ENCODE results near the gene EPRS1. TPM values are rescaled to one million over a fixed set of nuclear protein-coding genes. Genes with fewer than 3 reads are reported as not detected.
A peak's percentile ranks its signal among the peaks of the same experiment; 100 is the strongest.

The EPRS1 gene
- total and polyA plus RNA-seq, 9 of the 15 experiments (the other 6 are each of a cell fraction or from before 2014, with no cell fraction given): 129 to 291 (median 248) TPM

DNA sequence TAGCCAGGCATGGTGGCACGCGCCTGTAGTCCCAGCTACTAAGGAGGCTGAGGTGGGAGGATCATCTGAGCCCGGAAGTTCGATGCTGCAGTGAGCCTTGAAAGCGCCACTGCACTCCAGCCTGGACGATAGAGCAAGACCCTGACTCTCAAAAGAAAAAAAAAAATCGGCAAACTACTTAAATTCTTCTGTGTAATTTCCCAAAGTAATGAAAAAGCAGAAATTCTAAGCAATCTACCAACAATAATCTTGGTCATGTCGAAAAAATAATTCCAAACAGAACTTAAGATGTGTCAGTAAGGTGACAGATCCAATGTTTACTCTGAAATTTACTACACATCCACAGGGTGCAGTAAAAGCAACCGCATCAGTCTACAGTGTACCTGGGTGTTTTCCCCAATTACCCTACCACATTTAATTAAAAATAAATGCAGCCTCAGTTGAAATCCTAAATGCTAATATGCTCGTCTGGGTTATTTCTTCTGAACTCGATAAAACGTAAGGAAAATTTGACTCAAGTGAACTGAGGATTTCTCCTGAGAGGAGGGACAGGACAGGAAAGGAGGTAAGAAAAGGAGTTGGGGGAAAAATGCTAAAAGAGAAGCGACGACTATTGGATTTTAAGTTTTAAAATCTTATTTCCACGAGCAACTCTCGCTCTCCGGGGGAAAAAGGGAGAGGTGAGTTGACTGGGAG is 801 bp downstream of the EPRS1 start (continued):
- TF ChIP-seq POLR2G (IDR thresholded peaks at IDR 0.05; ENCODE audit: low read depth, low read length): peak; percentile 28; the same call in 1 of the 2 replicates
- TF ChIP-seq ZNF79 (CRISPR knock-in tag; IDR thresholded peaks at IDR 0.05; ENCODE audit: low read depth): no peak
- TF ChIP-seq MEF2A (IDR thresholded peaks at IDR 0.05; ENCODE audit: control insufficient read depth, low read depth, low read length): no peak
- no peak for TF ChIP-seq NFIX (CRISPR knock-in tag; IDR thresholded peaks at IDR 0.05; ENCODE audit: low read depth)
- peak; percentile 89; the same call in 1 of the 2 replicates for TF ChIP-seq NFATC3 (IDR thresholded peaks at IDR 0.05)
- 0 out of 2 replicates have a peak, but pooled peaks have one; percentile 3 for TF ChIP-seq ELF2 (CRISPR knock-in tag; IDR thresholded peaks at IDR 0.05)
- TF ChIP-seq, protein P1, sequence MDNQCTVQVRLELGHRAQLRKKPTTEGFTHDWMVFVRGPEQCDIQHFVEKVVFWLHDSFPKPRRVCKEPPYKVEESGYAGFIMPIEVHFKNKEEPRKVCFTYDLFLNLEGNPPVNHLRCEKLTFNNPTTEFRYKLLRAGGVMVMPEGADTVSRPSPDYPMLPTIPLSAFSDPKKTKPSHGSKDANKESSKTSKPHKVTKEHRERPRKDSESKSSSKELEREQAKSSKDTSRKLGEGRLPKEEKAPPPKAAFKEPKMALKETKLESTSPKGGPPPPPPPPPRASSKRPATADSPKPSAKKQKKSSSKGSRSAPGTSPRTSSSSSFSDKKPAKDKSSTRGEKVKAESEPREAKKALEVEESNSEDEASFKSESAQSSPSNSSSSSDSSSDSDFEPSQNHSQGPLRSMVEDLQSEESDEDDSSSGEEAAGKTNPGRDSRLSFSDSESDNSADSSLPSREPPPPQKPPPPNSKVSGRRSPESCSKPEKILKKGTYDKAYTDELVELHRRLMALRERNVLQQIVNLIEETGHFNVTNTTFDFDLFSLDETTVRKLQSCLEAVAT (IDR thresholded peaks at IDR 0.05): peak; percentile 20 to 78; a peak in 3 of 4 replicates
- TF ChIP-seq ZNF507 (tag; conservative IDR thresholded peaks at IDR 0.05): no peak
- peak; percentile 60; the same call in 1 of the 2 replicates for TF ChIP-seq HLTF (IDR thresholded peaks at IDR 0.05)
- no peak for TF ChIP-seq WHSC1 (IDR thresholded peaks at IDR 0.05; ENCODE audit: low read length)
- peak; percentile 30; the same call in 1 of the 2 replicates for TF ChIP-seq POLR2A (conservative IDR thresholded peaks at IDR 0.05)
- TF ChIP-seq ZNF830 (CRISPR knock-in tag; IDR thresholded peaks at IDR 0.05): no peak
- peak in 1 of 2 experiments; percentile 41; a peak in 2 of 4 replicates for TF ChIP-seq ARNT (IDR thresholded peaks at IDR 0.05)
- TF ChIP-seq MCM3 (IDR thresholded peaks at IDR 0.05): no peak
- TF ChIP-seq DMBX1 (CRISPR knock-in tag; IDR thresholded peaks at IDR 0.05; ENCODE audit: borderline replicate concordance): 0 out of 2 replicates have a peak, but pooled peaks have one; percentile 16
- 0 out of 2 replicates have a peak, but pooled peaks have one; percentile 21 for TF ChIP-seq OTX1 (CRISPR knock-in tag; IDR thresholded peaks at IDR 0.05)
- TF ChIP-seq, protein P2, sequence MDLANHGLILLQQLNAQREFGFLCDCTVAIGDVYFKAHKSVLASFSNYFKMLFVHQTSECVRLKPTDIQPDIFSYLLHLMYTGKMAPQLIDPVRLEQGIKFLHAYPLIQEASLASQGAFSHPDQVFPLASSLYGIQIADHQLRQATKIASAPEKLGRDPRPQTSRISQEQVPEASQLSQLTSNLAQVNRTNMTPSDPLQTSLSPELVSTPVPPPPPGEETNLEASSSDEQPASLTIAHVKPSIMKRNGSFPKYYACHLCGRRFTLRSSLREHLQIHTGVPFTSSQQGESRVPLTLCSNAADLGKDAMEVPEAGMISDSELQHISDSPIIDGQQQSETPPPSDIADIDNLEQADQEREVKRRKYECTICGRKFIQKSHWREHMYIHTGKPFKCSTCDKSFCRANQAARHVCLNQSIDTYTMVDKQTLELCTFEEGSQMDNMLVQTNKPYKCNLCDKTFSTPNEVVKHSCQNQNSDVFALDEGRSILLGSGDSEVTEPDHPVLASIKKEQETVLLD (IDR thresholded peaks at IDR 0.05): no peak
- TF ChIP-seq ZBTB7A (IDR thresholded peaks at IDR 0.05; ENCODE audit: borderline replicate concordance, control insufficient read depth, low read depth, low read length): no peak
- no peak for TF ChIP-seq CTBP1 (IDR thresholded peaks at IDR 0.05; ENCODE audit: borderline replicate concordance)
- no peak for TF ChIP-seq ERF (CRISPR knock-in tag; IDR thresholded peaks at IDR 0.05)
- no peak for TF ChIP-seq HDAC8 (tag; IDR thresholded peaks at IDR 0.05)
- TF ChIP-seq, protein P3, sequence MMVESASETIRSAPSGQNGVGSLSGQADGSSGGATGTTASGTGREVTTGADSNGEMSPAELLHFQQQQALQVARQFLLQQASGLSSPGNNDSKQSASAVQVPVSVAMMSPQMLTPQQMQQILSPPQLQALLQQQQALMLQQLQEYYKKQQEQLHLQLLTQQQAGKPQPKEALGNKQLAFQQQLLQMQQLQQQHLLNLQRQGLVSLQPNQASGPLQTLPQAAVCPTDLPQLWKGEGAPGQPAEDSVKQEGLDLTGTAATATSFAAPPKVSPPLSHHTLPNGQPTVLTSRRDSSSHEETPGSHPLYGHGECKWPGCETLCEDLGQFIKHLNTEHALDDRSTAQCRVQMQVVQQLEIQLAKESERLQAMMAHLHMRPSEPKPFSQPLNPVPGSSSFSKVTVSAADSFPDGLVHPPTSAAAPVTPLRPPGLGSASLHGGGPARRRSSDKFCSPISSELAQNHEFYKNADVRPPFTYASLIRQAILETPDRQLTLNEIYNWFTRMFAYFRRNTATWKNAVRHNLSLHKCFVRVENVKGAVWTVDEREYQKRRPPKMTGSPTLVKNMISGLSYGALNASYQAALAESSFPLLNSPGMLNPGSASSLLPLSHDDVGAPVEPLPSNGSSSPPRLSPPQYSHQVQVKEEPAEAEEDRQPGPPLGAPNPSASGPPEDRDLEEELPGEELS (CRISPR knock-in tag; IDR thresholded peaks at IDR 0.05; ENCODE audit: borderline replicate concordance): no peak
- no peak for TF ChIP-seq CBX8 (IDR thresholded peaks at IDR 0.05; ENCODE audit: borderline replicate concordance, extremely low read depth, low read depth, low read length, poor library complexity, severe bottlenecking)
- TF ChIP-seq L3MBTL2 (IDR thresholded peaks at IDR 0.05): 0 out of 2 replicates have a peak, but pooled peaks have one; percentile 9
- TF ChIP-seq HDAC1 (IDR thresholded peaks at IDR 0.05): peak in 1 of 2 experiments; percentile 90; a peak in 2 of 4 replicates
- peak; percentile 85 to 87 for TF ChIP-seq FOXK2 (conservative IDR thresholded peaks at IDR 0.05 in 1 of 2, IDR thresholded peaks at IDR 0.05 in 1 of 2; ENCODE audit: low read depth in 2 of 2)
